Lung (tissue), 12 donors: ENCODE measurements around the gene RNASEH2A. TPM values are rescaled to one million over a fixed set of nuclear protein-coding genes. Genes with fewer than 3 reads are reported as not detected.

Experiments
- ATAC-seq: fragments of 200-7000 bp; cut with Tn5 transposase; one replicate; pipeline ENCODE4 v1.9.1; 2020; ENCODE audit warnings: moderate number of reproducible peaks; ENCODE audit not compliant: insufficient read depth, low FRiP score
- DNase-seq, 3 donors: peaks; one replicate each; pipeline ENCODE4 v3.0.0-alpha.2; 2013 to 2017
- H3K27ac ChIP-seq, 2 donors: one replicate each; pipeline ENCODE4 v1.5.1; 2013; ENCODE audit warnings: mild to moderate bottlenecking in 2 of 2, moderate library complexity in 2 of 2, control low read depth in 1 of 2, inconsistent platforms in 1 of 2, low read depth in 1 of 2, low read length in 1 of 2
- H3K27me3 ChIP-seq, 3 donors: one replicate each; pipeline ENCODE4 v1.5.1; 2013; ENCODE audit warnings: low read length in 2 of 3; ENCODE audit not compliant: control insufficient read depth in 3 of 3, insufficient read depth in 3 of 3
- H3K36me3 ChIP-seq, 4 donors: one replicate each; pipeline ENCODE4 v1.5.1; 2013; ENCODE audit warnings: low read length in 4 of 4, mild to moderate bottlenecking in 1 of 4, moderate library complexity in 1 of 4; ENCODE audit not compliant: control insufficient read depth in 4 of 4, insufficient read depth in 4 of 4
- H3K4me1 ChIP-seq, 5 donors: one replicate each; pipeline ENCODE4 v1.5.1; 2013; ENCODE audit warnings: low read length in 5 of 5, mild to moderate bottlenecking in 2 of 5, moderate library complexity in 1 of 5; ENCODE audit not compliant: control insufficient read depth in 5 of 5, insufficient read depth in 5 of 5
- H3K4me3 ChIP-seq: one replicate; pipeline ENCODE4 v1.5.1; 2013; ENCODE audit warnings: mild to moderate bottlenecking, control low read depth, moderate library complexity
- H3K9ac ChIP-seq, 2 donors: one replicate each; pipeline ENCODE4 v1.5.1; 2013; ENCODE audit warnings: low read length in 2 of 2, control low read depth in 1 of 2; ENCODE audit not compliant: insufficient read depth in 1 of 2
- H3K9me3 ChIP-seq, 4 donors: one replicate each; pipeline ENCODE4 v1.5.1; 2013; ENCODE audit warnings: low read length in 3 of 4, mild to moderate bottlenecking in 1 of 4, moderate library complexity in 1 of 4; ENCODE audit not compliant: control insufficient read depth in 4 of 4, insufficient read depth in 3 of 4
- WGBS, 2 donors: extraction: QIAGEN DNeasy Blood & Tissue Kit; methylation state at CpG; one replicate each; pipeline ENCODE4 v1.1.7; 2013; 5-methylcytosine and 5-hydroxymethylcytosine counted together
- polyA plus RNA-seq, 2 donors: library from polyadenylated mRNA; stranded (reverse); fragments of 200-250 nt; gene quantifications; one replicate each; pipeline ENCODE4 v1.2.1, GENCODE V29; 2013
- total RNA-seq, 2 donors: library from RNA; depleted of rRNA in 1 of 2; stranded (reverse); fragments of >200 nt in 1 of 2; gene quantifications; one replicate each; pipeline ENCODE4 v1.2.1, GENCODE V29; 2014 to 2021
- TF ChIP-seq, protein P1 (sequence below): IDR thresholded peaks from 2 replicates; pipeline ENCODE4 v1.5.1; 2012; ENCODE audit warnings: mild to moderate bottlenecking; ENCODE audit errors: control extremely low read depth, extremely low read depth
- donor health status: control.
- donor health status: control.
- donor health status: Bipolar disorder and iron deficiency.
- donor health status: healthy.
- donor health status: DM: yes; HTN: yes; CAD: no.

RNASEH2A gene
- total and polyA plus RNA-seq, 4 donors, result 7.3 to 16.1 (median 9.3) TPM

DNA sequence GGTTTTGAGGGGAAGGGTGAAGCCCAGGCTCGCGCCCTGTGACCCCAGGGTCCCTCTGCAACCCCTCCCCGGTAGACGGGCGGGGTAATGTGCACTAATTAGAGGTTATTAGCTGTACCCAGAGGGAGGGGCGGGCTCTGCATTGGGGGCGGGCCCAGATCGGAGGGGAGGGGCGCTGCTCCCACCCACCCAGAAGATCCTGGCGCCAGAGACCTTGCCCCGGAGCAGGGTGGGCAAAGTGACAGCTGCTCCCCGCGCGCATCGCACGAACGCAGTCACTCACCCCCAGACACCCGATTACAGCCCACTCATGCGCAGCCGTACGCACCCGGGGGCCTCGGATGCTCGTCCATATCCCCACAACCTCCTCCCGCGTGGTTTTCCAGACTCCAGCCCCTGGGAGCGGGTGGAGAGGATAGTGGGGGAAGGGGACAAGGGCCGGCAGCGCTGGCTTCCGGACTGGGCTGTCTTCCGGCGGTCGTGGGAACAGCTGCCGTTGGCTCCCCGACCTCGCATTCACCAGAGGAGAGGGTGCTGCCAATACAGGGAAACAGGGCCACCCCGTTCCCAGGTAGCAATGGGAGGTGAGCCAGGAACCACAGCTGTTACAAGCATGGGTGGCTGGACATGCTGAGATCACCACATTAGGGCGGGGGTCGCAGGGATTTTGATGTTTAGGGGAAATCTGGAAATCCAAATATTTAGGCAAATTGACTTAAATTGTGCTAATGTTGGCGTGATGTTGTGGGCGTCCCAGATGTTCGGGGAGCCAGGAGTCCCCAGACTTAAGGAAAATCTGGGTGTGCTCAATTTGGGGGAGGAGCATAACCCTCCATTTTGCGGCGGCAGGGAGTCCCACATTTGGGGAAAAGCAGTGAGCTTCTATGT lies 28.1 kb upstream of the RNASEH2A start:
- H3K27me3 ChIP-seq, result no peaks in the 10 kb centered on the region
- DNase-seq (peak; percentile 84 to 90 (median 86)), ATAC-seq (peak; percentile 3)
- TF ChIP-seq, protein P1, sequence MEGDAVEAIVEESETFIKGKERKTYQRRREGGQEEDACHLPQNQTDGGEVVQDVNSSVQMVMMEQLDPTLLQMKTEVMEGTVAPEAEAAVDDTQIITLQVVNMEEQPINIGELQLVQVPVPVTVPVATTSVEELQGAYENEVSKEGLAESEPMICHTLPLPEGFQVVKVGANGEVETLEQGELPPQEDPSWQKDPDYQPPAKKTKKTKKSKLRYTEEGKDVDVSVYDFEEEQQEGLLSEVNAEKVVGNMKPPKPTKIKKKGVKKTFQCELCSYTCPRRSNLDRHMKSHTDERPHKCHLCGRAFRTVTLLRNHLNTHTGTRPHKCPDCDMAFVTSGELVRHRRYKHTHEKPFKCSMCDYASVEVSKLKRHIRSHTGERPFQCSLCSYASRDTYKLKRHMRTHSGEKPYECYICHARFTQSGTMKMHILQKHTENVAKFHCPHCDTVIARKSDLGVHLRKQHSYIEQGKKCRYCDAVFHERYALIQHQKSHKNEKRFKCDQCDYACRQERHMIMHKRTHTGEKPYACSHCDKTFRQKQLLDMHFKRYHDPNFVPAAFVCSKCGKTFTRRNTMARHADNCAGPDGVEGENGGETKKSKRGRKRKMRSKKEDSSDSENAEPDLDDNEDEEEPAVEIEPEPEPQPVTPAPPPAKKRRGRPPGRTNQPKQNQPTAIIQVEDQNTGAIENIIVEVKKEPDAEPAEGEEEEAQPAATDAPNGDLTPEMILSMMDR, result no peak
- peaks cover 0 to 3% (median 0%) of the 10 kb centered on the region in 4 donors for H3K36me3 ChIP-seq
- peaks cover 0 to 47% (median 19%) of the 10 kb centered on the region in 5 donors for H3K4me1 ChIP-seq
- WGBS, 2 donors, result 2 to 3% methylated on average over 43 to 44 of the region's 44 CpGs
- H3K9ac ChIP-seq, result peak overlapping the region; percentile 37 to 72
- peak overlapping the region; percentile 86 to 91 for H3K27ac ChIP-seq
- peak overlapping the region; percentile 42 for H3K4me3 ChIP-seq
- H3K9me3 ChIP-seq, result no peaks in the 10 kb centered on the region

- ATAC-seq, result no peak
- TF ChIP-seq, protein P1, result no peak
- Histone ChIP-seq H3K9ac (peak overlapping the region in 1 of 2 donors; percentile 72), H3K9me3 (no peaks in the 10 kb centered on the region), H3K27ac (peak overlapping the region; percentile 86 to 91), H3K36me3 (peaks cover 0 to 3% (median 0%) of the 10 kb centered on the region in 4 donors), H3K27me3 (no peaks in the 10 kb centered on the region), H3K4me3 (no peak overlapping the region), H3K4me1 (peaks cover 0 to 53% (median 22%) of the 10 kb centered on the region in 5 donors)
- DNase-seq, result no peak
- WGBS, 2 donors, result 34 to 48% methylated on average over 6 of the region's 6 CpGs
Measured at GRCh38 chr19:12778905-12779161, 27.6 kb upstream of the RNASEH2A start.

DNA sequence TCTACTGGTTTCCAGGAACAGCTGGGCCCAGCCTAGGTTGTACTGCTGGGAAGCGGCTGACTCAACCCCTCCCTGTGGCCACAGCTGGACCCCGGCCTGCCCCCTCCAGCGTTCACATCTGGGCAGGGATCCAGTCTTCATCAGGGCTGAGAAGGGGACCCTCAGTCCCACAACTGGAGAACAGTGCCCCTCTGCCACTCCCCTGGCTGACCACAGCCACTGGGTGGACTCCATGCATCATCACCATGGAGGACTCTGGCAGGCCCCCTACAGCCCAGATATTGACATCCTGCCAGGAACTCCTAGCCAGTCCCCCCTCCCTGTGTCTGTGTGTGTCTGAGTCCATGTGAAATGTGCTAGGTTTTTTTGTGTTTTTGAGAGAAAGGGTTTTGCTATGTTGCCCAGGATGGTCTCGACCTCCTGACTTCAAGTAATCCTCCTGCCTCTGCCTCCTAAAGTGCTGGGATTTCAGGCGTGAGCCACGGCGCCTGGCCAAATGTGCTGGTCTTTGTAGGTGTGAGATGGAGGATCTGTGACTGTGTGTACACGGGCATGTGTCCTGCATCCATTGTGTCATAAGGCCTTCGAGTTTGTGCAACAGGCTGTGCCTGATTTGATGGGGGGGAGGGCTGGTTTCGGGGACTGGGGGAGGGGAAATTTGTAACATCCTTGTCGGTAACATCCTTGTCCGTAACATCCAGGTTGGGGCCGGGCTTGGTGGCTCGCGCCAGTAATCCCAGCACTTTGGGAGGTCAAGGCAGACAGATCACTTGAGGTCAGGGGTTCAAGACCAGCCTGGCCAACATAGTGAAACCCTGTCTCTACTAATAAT lies 27.0 kb upstream of the RNASEH2A start:
- peaks cover 0 to 58% (median 27%) of the 10 kb centered on the region in 5 donors for H3K4me1 ChIP-seq
- peak overlapping the region in 1 of 2 donors; percentile 24 for H3K9ac ChIP-seq
- ATAC-seq (no peak), DNase-seq (peak; percentile 95)
- no peaks in the 10 kb centered on the region for H3K27me3 ChIP-seq
- WGBS, 2 donors, result 33 to 62% methylated on average over 15 of the region's 15 CpGs
- no peak overlapping the region for H3K4me3 ChIP-seq
- H3K36me3 ChIP-seq, result peaks cover 0 to 2% (median 0%) of the 10 kb centered on the region in 4 donors
- H3K27ac ChIP-seq, result peak overlapping the region; percentile 86 to 91
- no peaks in the 10 kb centered on the region for H3K9me3 ChIP-seq
- TF ChIP-seq, protein P1, result no peak
